A673 (cell line): ENCODE results near the gene NAPB. TPM values are rescaled to one million over a fixed set of nuclear protein-coding genes. Genes with fewer than 3 reads are reported as not detected.

Source experiments
- BruUV-seq: library from RNA; stranded (reverse); fragments of 400-500 nt; replicated peaks from 2 replicates; lab custom pipeline; 2021; lab: Mats Ljungman, UMichigan
- CTCF ChIA-PET: fragments of 300-600 bp; sonication (Branson Sonifier 250); formaldehyde crosslinking; loops from one replicate; lab custom pipeline; 2022; ENCODE audit warnings: antibody characterized with exemption; lab: Charles Lee
- POLR2A ChIA-PET: fragments of 300-600 bp; sonication (Branson Sonifier 250); formaldehyde crosslinking; loops from one replicate; lab custom pipeline; 2022; ENCODE audit warnings: antibody characterized with exemption; ENCODE audit not compliant: low non-redundant PET; lab: Charles Lee
- DNase-seq: peaks from one replicate; pipeline ENCODE4 v3.0.0-alpha.2; 2015; ENCODE audit warnings: low spot score
- H3K27ac ChIP-seq: fragments of 200-600 bp; sonication (generic); 2 replicates; pipeline ENCODE4 v1.5.1; 2016; ENCODE audit warnings: mixed run types, low read depth, mild to moderate bottlenecking, mixed read lengths, antibody characterized with exemption, low read length; ENCODE audit not compliant: poor library complexity, severe bottlenecking
- H3K27me3 ChIP-seq: fragments of 200-600 bp; sonication (generic); replicated peaks from 2 replicates; pipeline ENCODE4 v1.6.1; 2017; ENCODE audit warnings: mixed run types, low read depth, mild to moderate bottlenecking, mixed read lengths, antibody characterized with exemption, low read length; ENCODE audit not compliant: insufficient read depth, poor library complexity
- H3K36me3 ChIP-seq: fragments of 200-600 bp; sonication (generic); 2 replicates; pipeline ENCODE4 v1.6.1; 2016; ENCODE audit warnings: mixed run types, mild to moderate bottlenecking, mixed read lengths, antibody characterized with exemption, low read length; ENCODE audit not compliant: insufficient read depth, poor library complexity, severe bottlenecking
- H3K4me1 ChIP-seq: fragments of 200-600 bp; sonication (generic); 2 replicates; pipeline ENCODE4 v1.6.1; 2017; ENCODE audit warnings: mixed run types, mild to moderate bottlenecking, mixed read lengths, antibody characterized with exemption, low read length; ENCODE audit not compliant: insufficient read depth, poor library complexity, severe bottlenecking
- H3K4me3 ChIP-seq: fragments of 200-600 bp; sonication (generic); 2 replicates; pipeline ENCODE4 v1.5.1; 2016; ENCODE audit warnings: low read depth, mixed run types, mild to moderate bottlenecking, mixed read lengths, low read length; ENCODE audit not compliant: poor library complexity, severe bottlenecking
- H3K9me3 ChIP-seq: fragments of 200-600 bp; sonication (generic); 2 replicates; pipeline ENCODE4 v1.6.1; 2016; ENCODE audit warnings: mixed run types, low read depth, mild to moderate bottlenecking, mixed read lengths, antibody characterized with exemption, low read length; ENCODE audit not compliant: poor library complexity, severe bottlenecking
- EZH2 ChIP-seq: fragments of 200-600 bp; sonication (generic); IDR thresholded peaks from 2 replicates; pipeline ENCODE4 v1.6.1; 2017; ENCODE audit warnings: borderline replicate concordance, low read depth, mild to moderate bottlenecking, mixed read lengths, antibody characterized with exemption, low read length; ENCODE audit not compliant: poor library complexity, severe bottlenecking
- intact Hi-C: fragments of 100-400 bp; cut with micrococcal nuclease; formaldehyde crosslinking; loops from one replicate; pipeline ENCODE4 v1.10.0; 2022; ENCODE audit not compliant: unreplicated experiment
- total RNA-seq: library from RNA; stranded (reverse); gene quantifications from 2 replicates; pipeline ENCODE4 v1.2.3, GENCODE V29; 2021
- TF ChIP-seq, protein P1 (sequence below): fragments of 300-800, 200-600 bp; sonication (generic); conservative IDR thresholded peaks from 2 replicates; pipeline ENCODE4 v1.5.1; 2017; ENCODE audit warnings: low read depth, mild to moderate bottlenecking, antibody characterized with exemption, low read length, moderate library complexity, mixed read lengths

NAPB gene
- total RNA-seq, 1 experiment from 2014 or later: 11.6 TPM

- BruUV-seq: no TSS peak
- Histone ChIP-seq H3K36me3 (peaks cover 24% of the 10 kb centered on the region), H3K4me1 (peaks cover 5% of the 10 kb centered on the region), H3K27me3 (no peaks in the 10 kb centered on the region), H3K27ac (peak overlapping the region; percentile 78), H3K9me3 (no peaks in the 10 kb centered on the region), H3K4me3 (peak overlapping the region; percentile 58)
- ChIA-PET CTCF (interaction anchor here (1.5 kb wide), 1 partner anchor 8 kb away, joined by 7 read pairs; no protein-coding TSS in a partner anchor), POLR2A (interaction anchor here (0.5 to 1.2 kb wide), 3 partner anchors 8 to 1890 kb away, joined by 4 to 5 read pairs (median 4); partner anchors contain the start of gene NAPB)
- DNase-seq: peak; percentile 99
- intact Hi-C loops: loop anchor here (10.0 kb wide), 1 partner anchor 1843 kb away; the partner anchor contains the start of gene NKX2-2
- TF ChIP-seq, protein P1, sequence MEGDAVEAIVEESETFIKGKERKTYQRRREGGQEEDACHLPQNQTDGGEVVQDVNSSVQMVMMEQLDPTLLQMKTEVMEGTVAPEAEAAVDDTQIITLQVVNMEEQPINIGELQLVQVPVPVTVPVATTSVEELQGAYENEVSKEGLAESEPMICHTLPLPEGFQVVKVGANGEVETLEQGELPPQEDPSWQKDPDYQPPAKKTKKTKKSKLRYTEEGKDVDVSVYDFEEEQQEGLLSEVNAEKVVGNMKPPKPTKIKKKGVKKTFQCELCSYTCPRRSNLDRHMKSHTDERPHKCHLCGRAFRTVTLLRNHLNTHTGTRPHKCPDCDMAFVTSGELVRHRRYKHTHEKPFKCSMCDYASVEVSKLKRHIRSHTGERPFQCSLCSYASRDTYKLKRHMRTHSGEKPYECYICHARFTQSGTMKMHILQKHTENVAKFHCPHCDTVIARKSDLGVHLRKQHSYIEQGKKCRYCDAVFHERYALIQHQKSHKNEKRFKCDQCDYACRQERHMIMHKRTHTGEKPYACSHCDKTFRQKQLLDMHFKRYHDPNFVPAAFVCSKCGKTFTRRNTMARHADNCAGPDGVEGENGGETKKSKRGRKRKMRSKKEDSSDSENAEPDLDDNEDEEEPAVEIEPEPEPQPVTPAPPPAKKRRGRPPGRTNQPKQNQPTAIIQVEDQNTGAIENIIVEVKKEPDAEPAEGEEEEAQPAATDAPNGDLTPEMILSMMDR: no peak
- no peak for TF ChIP-seq EZH2
Measured at GRCh38 chr20:23357767-23358562, 63.3 kb downstream of the NAPB start.

DNA sequence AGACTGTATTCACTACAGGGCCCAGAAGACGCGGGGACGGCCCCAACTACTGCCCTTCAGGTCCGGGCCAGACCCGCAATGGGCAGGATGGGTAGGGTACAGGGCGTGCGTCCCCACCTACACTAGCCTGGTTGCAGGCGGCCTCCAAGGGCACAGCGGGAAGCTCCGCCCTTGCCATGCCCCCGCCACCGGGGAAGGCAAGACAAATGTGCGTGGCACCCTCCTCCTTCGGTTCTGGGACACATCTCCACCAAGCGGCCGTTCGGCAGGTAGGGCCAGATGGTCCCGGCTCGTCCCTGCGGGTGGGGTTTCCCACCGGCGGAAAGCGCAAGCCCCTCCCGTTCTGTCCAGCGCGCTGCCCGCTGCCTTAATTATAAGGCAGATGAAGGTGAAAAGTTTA, 65.1 kb downstream of the NAPB start:
- peaks cover 24% of the 10 kb centered on the region for H3K36me3 ChIP-seq
- no TSS peak for BruUV-seq
- ChIA-PET CTCF (no interaction called here), POLR2A (no interaction called here)
- H3K27me3 ChIP-seq: no peaks in the 10 kb centered on the region
- no peaks in the 10 kb centered on the region for H3K9me3 ChIP-seq
- TF ChIP-seq, protein P1: no peak
- TF ChIP-seq EZH2: no peak
- H3K4me1 ChIP-seq: peaks cover 11% of the 10 kb centered on the region
- no peak overlapping the region for H3K4me3 ChIP-seq
- H3K27ac ChIP-seq: no peak overlapping the region
- no peak for DNase-seq
- intact Hi-C loops: loop anchor here (10.0 kb wide), 1 partner anchor 1841 kb away; the partner anchor contains the start of gene NKX2-2

DNA sequence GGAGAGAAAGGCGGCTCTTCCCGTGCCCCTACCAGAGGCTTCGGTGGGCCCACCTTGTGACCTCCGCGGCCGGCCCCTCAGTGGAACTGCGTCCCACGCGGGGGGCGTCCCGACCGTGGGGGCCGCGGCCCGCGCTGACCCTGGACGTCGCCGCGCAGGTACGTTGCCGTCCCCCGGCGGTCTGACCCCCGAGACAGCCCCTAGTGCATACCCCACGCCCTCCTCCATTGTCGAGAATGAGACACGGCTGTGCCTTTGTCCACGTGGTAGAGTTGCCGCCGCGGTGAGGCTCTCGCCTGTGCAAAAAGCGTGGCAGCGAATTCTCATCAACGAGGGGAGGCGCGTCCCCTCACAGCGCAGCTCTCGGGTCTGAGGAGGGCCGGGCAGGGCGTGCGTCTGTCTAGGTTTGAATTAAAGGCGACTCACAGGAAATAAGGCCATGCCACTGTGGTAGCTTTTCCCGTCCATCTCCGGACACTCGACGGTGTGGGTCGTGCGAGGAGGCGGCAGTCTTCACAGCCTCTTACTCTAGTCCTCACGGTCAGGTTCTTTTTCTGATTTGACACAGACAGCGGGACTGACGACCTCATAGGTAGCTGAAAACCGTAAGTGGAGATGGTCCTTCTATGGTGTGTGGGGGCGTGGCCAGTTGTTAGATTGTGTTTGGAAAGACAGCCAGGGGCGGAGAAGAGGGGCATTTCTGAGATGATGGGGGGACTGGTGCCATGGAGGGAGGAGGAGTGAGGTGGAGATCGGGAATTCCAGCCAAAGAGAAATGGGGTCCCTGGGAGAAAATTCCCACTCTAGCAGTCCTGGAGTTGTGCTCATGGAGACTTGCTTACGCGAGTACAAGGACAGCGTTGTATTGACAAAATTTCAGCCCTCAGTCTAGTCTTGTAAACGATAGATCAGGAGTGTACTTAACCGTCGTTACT, 70.1 kb downstream of the NAPB start:
- peak; percentile 58 for DNase-seq
- no TSS peak for BruUV-seq
- TF ChIP-seq, protein P1: no peak
- no peak for TF ChIP-seq EZH2
- Histone ChIP-seq H3K9me3 (no peaks in the 10 kb centered on the region), H3K27me3 (no peaks in the 10 kb centered on the region), H3K4me3 (peak overlapping the region; percentile 96), H3K27ac (peak overlapping the region; percentile 88), H3K4me1 (peaks cover 10% of the 10 kb centered on the region), H3K36me3 (peaks cover 24% of the 10 kb centered on the region)
- intact Hi-C loops: loop anchor here (10.0 kb wide), 1 partner anchor 1836 kb away; the partner anchor contains the start of gene NKX2-2
- POLR2A ChIA-PET: interaction anchor here (1.7 kb wide), 1 partner anchor 10 kb away, joined by 6 read pairs; no protein-coding TSS in a partner anchor
- CTCF ChIA-PET: interaction anchor here (2.5 kb wide), 1 partner anchor 70 kb away, joined by 12 read pairs; the partner anchor contains the start of gene NAPB
